Neuronal stem cell (in vitro differentiated cells): ENCODE measurements around the gene IL12RB1.
A peak's percentile ranks its signal among the peaks of the same experiment; 100 is the strongest.

Source experiments
- DNase-seq: peaks from one replicate; pipeline ENCODE4 v3.0.0-alpha.2; 2013; ENCODE audit warnings: low spot score
- H2AFZ ChIP-seq: one replicate; pipeline ENCODE4 v1.6.1; 2013; ENCODE audit warnings: mild to moderate bottlenecking, low read length, inconsistent platforms
- H2AK5ac ChIP-seq: 2 replicates; pipeline ENCODE4 v1.6.1; 2013; ENCODE audit warnings: low read depth, mild to moderate bottlenecking, inconsistent platforms, low read length, moderate library complexity, mixed read lengths
- H2BK120ac ChIP-seq: 2 replicates; pipeline ENCODE4 v1.6.1; 2013; ENCODE audit warnings: low read depth, mild to moderate bottlenecking, inconsistent platforms, low read length, moderate library complexity, mixed read lengths
- H2BK12ac ChIP-seq: one replicate; pipeline ENCODE4 v1.6.1; 2013; ENCODE audit warnings: low read length, inconsistent platforms
- H2BK15ac ChIP-seq: 2 replicates; pipeline ENCODE4 v1.6.1; 2013; ENCODE audit warnings: mild to moderate bottlenecking, low read length, inconsistent platforms, mixed read lengths
- H2BK5ac ChIP-seq: one replicate; pipeline ENCODE4 v1.6.1; 2013; ENCODE audit warnings: inconsistent platforms, mild to moderate bottlenecking, low read length, moderate library complexity
- H3K14ac ChIP-seq: one replicate; pipeline ENCODE4 v1.6.1; 2013; ENCODE audit warnings: low read length, inconsistent platforms
- H3K18ac ChIP-seq: 2 replicates; pipeline ENCODE4 v1.6.1; 2013; ENCODE audit warnings: low read length, inconsistent platforms
- H3K23ac ChIP-seq: 2 replicates; pipeline ENCODE4 v1.6.1; 2013; ENCODE audit warnings: low read depth, mild to moderate bottlenecking, mixed read lengths, low read length, inconsistent platforms; ENCODE audit not compliant: poor library complexity
- H3K27ac ChIP-seq: replicated peaks from 3 replicates; pipeline ENCODE4 v1.5.1; 2013; ENCODE audit warnings: low read length, inconsistent platforms
- H3K27me3 ChIP-seq, 3 experiments: 2 replicates each; pipeline ENCODE4 v1.6.1; 2013; ENCODE audit warnings: low read length in 3 of 3, mild to moderate bottlenecking in 2 of 3, inconsistent platforms in 1 of 3, low read depth in 1 of 3, mixed read lengths in 1 of 3, moderate library complexity in 1 of 3; ENCODE audit not compliant: control insufficient read depth in 3 of 3, insufficient read depth in 3 of 3
- H3K36me3 ChIP-seq, 2 donors: replicated peaks in 1 of 2; 2 replicates each; pipeline ENCODE4 v1.6.1; 2013; ENCODE audit warnings: low read length in 2 of 2; ENCODE audit not compliant: control insufficient read depth in 2 of 2, insufficient read depth in 2 of 2
- H3K4ac ChIP-seq: 2 replicates; pipeline ENCODE4 v1.6.1; 2013; ENCODE audit warnings: inconsistent platforms, mild to moderate bottlenecking, low read length, moderate library complexity
- H3K4me1 ChIP-seq, 2 donors: 1 replicate in 1 of 2; 2 replicates in 1 of 2; pipeline ENCODE4 v1.6.1; 2013; ENCODE audit warnings: low read length in 2 of 2, low read depth in 1 of 2; ENCODE audit not compliant: control insufficient read depth in 2 of 2, insufficient read depth in 1 of 2
- H3K4me2 ChIP-seq: one replicate; pipeline ENCODE4 v1.6.1; 2013; ENCODE audit warnings: mild to moderate bottlenecking, low read length, inconsistent platforms; ENCODE audit not compliant: insufficient read depth, poor library complexity, severe bottlenecking
- H3K4me3 ChIP-seq, 2 donors: 2 replicates each; pipeline ENCODE4 v1.5.1; 2013; ENCODE audit warnings: low read length in 2 of 2, mild to moderate bottlenecking in 2 of 2, inconsistent platforms in 1 of 2, moderate library complexity in 1 of 2
- H3K79me1 ChIP-seq: one replicate; pipeline ENCODE4 v1.6.1; 2013; ENCODE audit warnings: low read depth, mild to moderate bottlenecking, inconsistent platforms, low read length, moderate library complexity
- H3K9ac ChIP-seq: one replicate; pipeline ENCODE4 v1.6.1; 2013; ENCODE audit warnings: mild to moderate bottlenecking, low read depth, low read length, inconsistent platforms; ENCODE audit not compliant: poor library complexity
- H3K9me3 ChIP-seq, 2 donors: replicated peaks in 1 of 2; 2 replicates each; pipeline versions ENCODE3 to v1.6.1; 2013; ENCODE audit warnings: low read length in 2 of 2, mild to moderate bottlenecking in 2 of 2, inconsistent platforms in 1 of 2, low read depth in 1 of 2, mixed read lengths in 1 of 2, moderate library complexity in 1 of 2; ENCODE audit not compliant: control insufficient read depth in 2 of 2, insufficient read depth in 1 of 2
- H4K8ac ChIP-seq: one replicate; pipeline ENCODE4 v1.6.1; 2013; ENCODE audit warnings: low read depth, mild to moderate bottlenecking, inconsistent platforms, low read length, moderate library complexity
- H4K91ac ChIP-seq: one replicate; pipeline ENCODE4 v1.6.1; 2013; ENCODE audit warnings: low read length, low read depth, mild to moderate bottlenecking, inconsistent platforms; ENCODE audit not compliant: poor library complexity
- WGBS, 2 donors: extraction: QIAGEN DNeasy Blood & Tissue Kit; methylation state at CpG; one replicate each; pipeline ENCODE4 v1.1.7; 2013; ENCODE audit warnings: missing lambda C conversion rate in 2 of 2, mixed read lengths in 1 of 2; ENCODE audit not compliant: insufficient read length in 2 of 2, insufficient replicate concordance in 1 of 2; ENCODE audit errors: extremely low coverage in 2 of 2; 5-methylcytosine and 5-hydroxymethylcytosine counted together

Gene IL12RB1

GRCh38 chr19:18096258-18096657 is 9.5 kb upstream of the IL12RB1 start:
- no peak overlapping the region for H2BK15ac ChIP-seq
- H2AFZ ChIP-seq, result no peak overlapping the region
- no peak overlapping the region for H2AK5ac ChIP-seq
- no CpG with 5 or more reads among the region's 2 CpGs for WGBS, 2 donors
- H3K36me3 ChIP-seq, result no peaks in the 10 kb centered on the region
- no peak overlapping the region for H3K4me3 ChIP-seq
- no peaks in the 10 kb centered on the region for H3K79me1 ChIP-seq
- H4K8ac ChIP-seq, result no peak overlapping the region
- H3K27me3 ChIP-seq, result peaks cover 2 to 22% (median 22%) of the 10 kb centered on the region in 3 experiments
- no peak overlapping the region for H3K9ac ChIP-seq
- H3K4me2 ChIP-seq, result no peak overlapping the region
- H2BK12ac ChIP-seq, result no peak overlapping the region
- DNase-seq, result no peak
- no peak overlapping the region for H2BK5ac ChIP-seq
- H4K91ac ChIP-seq, result no peak overlapping the region
- no peak overlapping the region for H2BK120ac ChIP-seq
- no peak overlapping the region for H3K18ac ChIP-seq
- no peak overlapping the region for H3K23ac ChIP-seq
- peaks cover 6 to 8% of the 10 kb centered on the region in 2 donors for H3K4me1 ChIP-seq
- H3K9me3 ChIP-seq, result no peaks in the 10 kb centered on the region
- H3K14ac ChIP-seq, result no peak overlapping the region
- no peak overlapping the region for H3K4ac ChIP-seq
- H3K27ac ChIP-seq, result no peak overlapping the region

- Histone ChIP-seq H3K27ac (no peak overlapping the region), H2AK5ac (peak overlapping the region; percentile 46), H3K4ac (no peak overlapping the region), H3K9me3 (no peaks in the 10 kb centered on the region), H2BK15ac (no peak overlapping the region), H3K4me2 (peak overlapping the region; percentile 2), H2BK5ac (no peak overlapping the region), H4K8ac (no peak overlapping the region), H2BK120ac (no peak overlapping the region), H3K9ac (no peak overlapping the region), H3K4me1 (peaks cover 4 to 5% of the 10 kb centered on the region in 2 donors), H3K23ac (no peak overlapping the region), H3K79me1 (peaks cover 2% of the 10 kb centered on the region), H2AFZ (peak overlapping the region; percentile 45), H3K18ac (no peak overlapping the region), H4K91ac (no peak overlapping the region), H3K4me3 (no peak overlapping the region), H3K27me3 (peaks cover under 1 to 10% (median 10%) of the 10 kb centered on the region in 3 experiments), H3K36me3 (no peaks in the 10 kb centered on the region), H2BK12ac (peak overlapping the region; percentile 10), H3K14ac (no peak overlapping the region)
- no peak for DNase-seq
- 100% methylated on average over 1 of the region's 6 CpGs; no CpG with 5 or more reads in 1 of the 2 donors for WGBS, 2 donors
Measured at GRCh38 chr19:18093439-18094161, 6.9 kb upstream of the IL12RB1 start.

GRCh38 chr19:18091217-18091608 is 4.5 kb upstream of the IL12RB1 start:
- H3K4me3 ChIP-seq, result no peak overlapping the region
- H3K23ac ChIP-seq, result no peak overlapping the region
- no peaks in the 10 kb centered on the region for H3K27me3 ChIP-seq
- peaks cover 2% of the 10 kb centered on the region for H3K79me1 ChIP-seq
- H3K4me2 ChIP-seq, result no peak overlapping the region
- no peak for DNase-seq
- H2AK5ac ChIP-seq, result no peak overlapping the region
- H3K9ac ChIP-seq, result no peak overlapping the region
- H2BK12ac ChIP-seq, result no peak overlapping the region
- no CpG with 5 or more reads among the region's 12 CpGs for WGBS, 2 donors
- peak overlapping the region; percentile 51 for H2AFZ ChIP-seq
- peaks cover 1% of the 10 kb centered on the region in 2 donors for H3K4me1 ChIP-seq
- no peak overlapping the region for H3K14ac ChIP-seq
- H3K27ac ChIP-seq, result no peak overlapping the region
- H2BK120ac ChIP-seq, result no peak overlapping the region
- H3K4ac ChIP-seq, result no peak overlapping the region
- H3K9me3 ChIP-seq, result no peaks in the 10 kb centered on the region
- no peak overlapping the region for H4K91ac ChIP-seq
- H4K8ac ChIP-seq, result no peak overlapping the region
- no peaks in the 10 kb centered on the region for H3K36me3 ChIP-seq
- no peak overlapping the region for H3K18ac ChIP-seq
- no peak overlapping the region for H2BK15ac ChIP-seq
- no peak overlapping the region for H2BK5ac ChIP-seq

DNA sequence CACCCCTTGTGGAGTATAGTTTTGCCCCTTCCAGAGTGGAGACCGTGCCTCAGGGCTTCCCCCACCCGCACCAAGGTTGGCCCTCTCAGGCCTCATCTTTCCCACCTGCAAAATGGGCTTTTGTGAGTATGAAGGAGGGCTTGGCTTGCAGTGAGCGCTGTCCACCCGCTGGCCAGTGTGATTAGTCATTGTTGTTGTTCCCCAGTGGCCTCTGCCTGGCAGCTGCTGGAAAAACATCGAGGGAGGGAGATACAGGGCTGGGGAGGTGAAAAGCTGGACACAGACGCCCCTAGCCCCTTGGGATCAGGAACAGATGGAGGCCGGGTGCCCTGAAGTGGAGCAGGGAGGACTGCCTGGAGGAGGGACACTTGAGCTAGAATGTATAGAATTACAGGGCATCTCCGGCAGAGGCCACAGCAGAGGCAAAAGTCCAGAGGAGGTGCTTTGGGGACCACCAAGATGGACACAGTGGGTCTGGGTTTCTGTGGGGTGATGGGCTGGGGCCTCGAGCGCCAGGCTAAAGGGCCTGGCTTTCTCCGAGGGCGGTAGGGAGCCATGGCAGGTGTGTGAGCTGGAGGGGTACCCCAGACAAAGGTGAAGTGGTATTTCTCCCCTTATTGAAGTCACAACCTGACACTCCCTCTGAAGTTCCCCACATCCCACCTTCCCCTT is 3.9 kb upstream of the IL12RB1 start:
- Histone ChIP-seq H2BK15ac (no peak overlapping the region), H3K27ac (no peak overlapping the region), H3K36me3 (no peaks in the 10 kb centered on the region), H3K4ac (no peak overlapping the region), H2BK120ac (no peak overlapping the region), H3K79me1 (peaks cover 2% of the 10 kb centered on the region), H2AFZ (peak overlapping the region; percentile 51), H4K91ac (no peak overlapping the region), H2AK5ac (peak overlapping the region; percentile 83), H3K4me2 (no peak overlapping the region), H3K9ac (no peak overlapping the region), H3K27me3 (no peaks in the 10 kb centered on the region), H3K18ac (no peak overlapping the region), H3K4me3 (no peak overlapping the region), H2BK12ac (no peak overlapping the region), H2BK5ac (no peak overlapping the region), H4K8ac (no peak overlapping the region), H3K9me3 (no peaks in the 10 kb centered on the region), H3K14ac (no peak overlapping the region), H3K23ac (peak overlapping the region; percentile 67), H3K4me1 (peaks cover 1% of the 10 kb centered on the region in 2 donors)
- no CpG with 5 or more reads among the region's 12 CpGs for WGBS, 2 donors
- DNase-seq, result no peak
